Left cardiac atrium (tissue), 4 donors: ENCODE measurements around the gene ADAMTS4. TPM values are rescaled to one million over a fixed set of nuclear protein-coding genes. Genes with fewer than 3 reads are reported as not detected.

Source experiments
- ATAC-seq, 2 donors: fragments of 200-7000 bp; cut with Tn5 transposase; one replicate each; pipeline ENCODE4 v1.9.1; 2020; ENCODE audit warnings: mild to moderate bottlenecking in 2 of 2, moderate library complexity in 2 of 2
- DNase-seq: peaks from one replicate; pipeline ENCODE4 v3.0.0-alpha.2; 2020
- intact Hi-C, 2 donors: fragments of 100-400 bp; cut with DNase I; formaldehyde crosslinking; loops; one replicate each; pipeline versions ENCODE4 v1.14.1 to v1.15.1; 2022 to 2023
- total RNA-seq, 2 donors: library from RNA; stranded (reverse); fragmentation: NEBNext Ultra II Directional; extraction: Animal tissue kit (Norgen Biotek cat#: 25700); gene quantifications; one replicate each; pipeline ENCODE4 v1.2.1, GENCODE V29; 2021
- donor health status: DM: no; HTN: yes; CAD: no.
- donor health status: DM: no; HTN: yes; CAD: no; lungs with severe emphysema.
- donor health status: DM: yes; HTN: yes; CAD: no.
- donor health status: Dilated cardiomyopathy.

Gene ADAMTS4
- total RNA-seq, 2 donors from 2014 or later: 16.5 to 117 TPM

DNA sequence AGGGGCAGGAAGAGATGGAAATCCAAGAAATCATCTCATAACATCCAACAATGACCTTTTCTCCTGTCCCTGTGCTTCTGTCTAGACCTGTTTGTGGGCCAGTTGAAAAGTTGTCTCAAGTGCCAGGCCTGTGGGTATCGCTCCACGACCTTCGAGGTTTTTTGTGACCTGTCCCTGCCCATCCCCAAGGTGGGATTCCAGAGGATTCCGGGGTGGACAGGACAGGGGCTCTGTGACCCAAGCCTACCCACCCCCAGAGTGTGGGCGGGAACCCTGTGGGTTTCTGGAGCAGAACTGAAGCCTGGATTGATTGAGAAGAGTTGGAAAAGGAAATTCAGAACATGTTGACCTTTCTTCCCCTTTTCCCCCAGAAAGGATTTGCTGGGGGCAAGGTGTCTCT is 35.1 kb downstream of the ADAMTS4 start:
- intact Hi-C loops: no loop called here
- DNase-seq: peak; percentile 14
- no peak for ATAC-seq

DNA sequence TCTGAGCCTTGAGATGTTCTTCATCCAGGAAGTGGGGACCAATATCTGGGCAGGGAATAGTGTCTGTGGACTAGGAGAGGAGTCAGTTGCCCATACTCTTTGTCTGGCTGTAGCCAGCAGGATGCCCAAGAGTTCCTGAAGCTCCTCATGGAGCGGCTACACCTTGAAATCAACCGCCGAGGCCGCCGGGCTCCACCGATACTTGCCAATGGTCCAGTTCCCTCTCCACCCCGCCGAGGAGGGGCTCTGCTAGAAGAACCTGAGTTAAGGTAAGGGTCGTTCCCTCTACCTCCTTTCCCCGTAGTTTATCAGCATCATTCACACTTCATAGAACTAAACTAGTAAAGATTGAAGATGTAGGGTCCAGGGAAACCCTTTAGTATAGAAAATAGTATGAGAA is 36.0 kb downstream of the ADAMTS4 start:
- DNase-seq (peak; percentile 8), ATAC-seq (no peak)
- intact Hi-C loops: no loop called here

DNA sequence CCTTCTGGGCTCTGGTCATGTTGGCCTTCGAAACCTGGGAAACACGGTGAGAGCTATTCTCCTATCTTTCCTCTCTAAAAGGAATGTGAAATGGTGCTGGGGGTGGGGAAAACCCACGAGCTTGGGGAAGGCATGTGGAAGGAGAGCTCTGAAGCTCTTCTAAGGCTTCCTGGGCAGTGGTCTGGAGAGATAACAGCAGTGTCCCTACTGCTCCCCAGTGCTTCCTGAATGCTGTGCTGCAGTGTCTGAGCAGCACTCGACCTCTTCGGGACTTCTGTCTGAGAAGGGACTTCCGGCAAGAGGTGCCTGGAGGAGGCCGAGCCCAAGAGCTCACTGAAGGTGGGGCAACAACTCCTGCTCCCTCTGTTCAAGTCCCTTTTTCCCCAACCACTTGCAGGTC is 36.8 kb downstream of the ADAMTS4 start:
- ATAC-seq (no peak), DNase-seq (peak; percentile 17)
- intact Hi-C loops: no loop called here

DNA sequence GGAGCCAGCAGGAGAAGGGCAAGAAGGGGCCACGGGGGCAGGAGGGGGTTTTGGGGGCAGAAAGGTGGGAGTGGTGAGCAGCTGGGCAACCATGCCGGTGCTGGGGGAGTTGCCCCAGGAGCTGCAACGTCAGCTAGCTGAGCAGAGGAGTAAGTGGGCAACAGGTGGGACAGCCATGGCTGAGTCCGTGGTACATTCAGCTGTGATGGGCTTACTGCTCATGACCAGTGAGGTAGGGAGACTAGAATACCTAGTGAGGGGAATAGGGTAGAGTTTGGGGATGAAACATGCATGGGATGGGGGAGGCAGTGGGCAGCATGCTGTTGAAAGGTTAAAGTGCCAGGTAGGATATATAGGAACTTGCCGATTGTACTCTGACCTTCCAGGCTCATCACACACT is 37.2 kb downstream of the ADAMTS4 start:
- intact Hi-C loops: no loop called here
- ATAC-seq: no peak

DNA sequence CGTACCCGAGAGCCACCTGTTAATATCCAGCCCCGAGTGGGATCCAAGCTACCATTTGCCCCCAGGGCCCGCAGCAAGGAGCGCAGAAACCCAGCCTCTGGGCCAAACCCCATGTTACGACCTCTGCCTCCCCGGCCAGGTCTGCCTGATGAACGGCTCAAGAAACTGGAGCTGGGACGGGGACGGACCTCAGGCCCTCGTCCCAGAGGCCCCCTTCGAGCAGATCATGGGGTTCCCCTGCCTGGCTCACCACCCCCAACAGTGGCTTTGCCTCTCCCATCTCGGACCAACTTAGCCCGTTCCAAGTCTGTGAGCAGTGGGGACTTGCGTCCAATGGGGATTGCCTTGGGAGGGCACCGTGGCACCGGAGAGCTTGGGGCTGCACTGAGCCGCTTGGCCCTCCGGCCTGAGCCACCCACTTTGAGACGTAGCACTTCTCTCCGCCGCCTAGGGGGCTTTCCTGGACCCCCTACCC is 38.1 kb downstream of the ADAMTS4 start:
- DNase-seq (peak; percentile 21), ATAC-seq (no peak)
- intact Hi-C loops: no loop called here

More for the DNA sequence above, 37.2 kb downstream of the ADAMTS4 start:
- peak; percentile 12 for DNase-seq

DNA sequence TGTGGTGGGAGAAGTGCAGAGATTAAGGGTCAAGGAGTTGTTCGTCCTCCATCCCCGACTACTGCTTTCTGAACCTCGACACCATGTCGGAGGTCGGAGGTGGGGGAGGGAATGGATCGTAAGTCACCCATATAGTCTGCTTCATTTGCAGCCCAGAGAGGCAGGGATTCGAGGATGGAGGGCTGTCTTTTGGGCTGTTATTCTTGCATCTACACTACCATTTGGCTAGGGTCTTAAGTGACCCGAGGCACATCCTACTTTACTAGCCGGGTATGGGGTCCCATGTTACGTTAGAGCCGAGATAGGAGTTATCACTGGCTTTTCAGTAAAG is 39.0 kb downstream of the ADAMTS4 start:
- peak; percentile 13 for DNase-seq
- intact Hi-C loops: no loop called here
- no peak for ATAC-seq

DNA sequence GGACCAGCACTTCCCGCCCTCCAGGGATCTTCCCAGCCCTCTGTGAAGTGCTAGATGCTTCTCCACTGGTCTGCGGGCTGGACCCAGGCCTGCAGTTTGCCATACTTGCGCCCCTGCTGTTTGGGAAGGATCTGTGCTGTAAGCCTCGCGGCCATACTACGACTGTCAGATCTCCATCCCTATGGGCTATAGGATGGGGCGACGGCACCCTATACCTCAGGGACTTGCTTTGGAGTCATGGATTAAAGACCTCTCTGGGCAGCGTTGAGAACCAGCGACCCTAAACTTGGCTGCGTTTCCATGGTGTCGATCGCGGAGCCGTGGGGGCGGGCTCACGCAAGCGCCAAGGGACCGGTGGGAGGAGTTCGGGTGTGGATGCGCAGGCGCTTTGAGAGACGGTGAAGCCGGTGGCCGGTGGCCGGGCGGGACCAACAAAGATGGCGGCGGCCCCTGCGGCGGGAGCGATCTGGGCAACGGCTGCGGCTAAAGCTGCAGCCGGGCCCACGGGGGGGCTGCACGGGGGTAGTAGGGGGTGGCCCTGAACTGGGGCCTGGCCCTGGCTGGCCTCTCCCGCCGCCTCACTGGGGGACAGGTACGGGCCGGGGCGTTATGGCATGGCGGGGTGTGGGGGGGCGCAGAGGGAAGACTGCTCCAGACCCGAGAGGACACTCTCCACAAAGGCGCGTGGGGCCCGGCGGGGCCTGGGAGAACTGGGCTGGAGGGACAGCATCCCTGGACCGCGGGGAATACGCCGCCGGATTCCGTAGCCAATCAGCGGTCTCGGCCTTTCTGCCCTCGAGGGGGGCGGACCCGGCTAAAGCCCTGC is 39.6 kb downstream of the ADAMTS4 start, which contains the start of gene USP21:
USP21 (plus strand) TSS at position 414 of the 826 bp plus-strand sequence. CDS start 1,141 bp downstream, outside the sequence.
- ATAC-seq (peak; percentile 96), DNase-seq (peak; percentile 95)
- intact Hi-C loops: no loop called here

DNA sequence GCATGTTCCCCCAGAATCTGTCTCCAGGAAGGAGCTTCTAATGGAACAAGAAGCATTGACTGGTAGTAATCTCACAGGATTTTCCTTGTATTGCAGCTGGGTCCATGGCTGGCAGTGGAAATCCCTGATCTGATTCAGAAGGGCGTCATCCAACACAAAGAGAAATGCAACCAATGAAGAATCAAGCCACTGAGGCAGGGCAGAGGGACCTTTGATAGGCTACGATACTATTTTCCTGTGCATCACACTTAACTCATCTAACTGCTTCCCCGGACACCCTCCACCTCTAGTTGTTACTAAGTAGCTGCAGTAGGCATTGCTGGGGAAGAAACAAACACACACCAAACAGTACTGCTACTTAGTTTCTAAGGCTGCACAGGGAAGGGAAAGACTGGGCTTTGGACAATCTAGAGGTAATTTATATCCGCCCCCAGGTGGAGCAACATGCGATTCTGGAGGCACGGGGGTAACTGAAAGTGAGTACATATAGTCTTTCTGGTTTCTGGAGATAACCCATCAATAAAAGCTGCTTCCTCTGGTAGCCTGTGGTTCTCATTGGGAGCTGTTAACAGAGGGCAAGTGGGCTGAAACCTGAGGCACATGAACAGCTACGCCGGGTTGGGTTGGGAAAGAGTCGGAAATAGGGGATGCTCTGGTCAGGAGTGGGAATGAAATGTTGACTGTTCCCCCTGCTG is 40.4 kb downstream of the ADAMTS4 start:
- ATAC-seq: no peak
- intact Hi-C loops: no loop called here
- DNase-seq: peak; percentile 5

DNA sequence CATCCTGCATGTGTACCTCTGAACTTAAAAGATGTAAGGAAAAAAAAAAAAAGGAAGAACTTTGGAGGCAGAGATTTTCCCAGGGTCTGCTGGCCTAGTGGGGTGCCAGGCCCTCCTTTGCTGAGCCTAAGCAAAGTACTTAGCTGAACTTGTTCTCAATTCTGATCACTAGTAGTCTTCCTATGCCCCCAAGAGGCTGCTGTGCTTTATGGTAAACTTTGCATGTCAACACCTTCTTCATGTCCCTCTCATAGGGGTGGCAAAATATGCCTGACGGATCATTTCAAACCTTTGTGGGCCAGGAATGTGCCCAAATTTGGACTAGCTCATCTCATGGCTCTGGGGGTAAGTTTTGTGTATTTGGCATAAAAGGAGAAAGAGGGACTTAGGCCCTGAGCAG is 41.0 kb downstream of the ADAMTS4 start:
- intact Hi-C loops: no loop called here
- DNase-seq (no peak), ATAC-seq (no peak)

DNA sequence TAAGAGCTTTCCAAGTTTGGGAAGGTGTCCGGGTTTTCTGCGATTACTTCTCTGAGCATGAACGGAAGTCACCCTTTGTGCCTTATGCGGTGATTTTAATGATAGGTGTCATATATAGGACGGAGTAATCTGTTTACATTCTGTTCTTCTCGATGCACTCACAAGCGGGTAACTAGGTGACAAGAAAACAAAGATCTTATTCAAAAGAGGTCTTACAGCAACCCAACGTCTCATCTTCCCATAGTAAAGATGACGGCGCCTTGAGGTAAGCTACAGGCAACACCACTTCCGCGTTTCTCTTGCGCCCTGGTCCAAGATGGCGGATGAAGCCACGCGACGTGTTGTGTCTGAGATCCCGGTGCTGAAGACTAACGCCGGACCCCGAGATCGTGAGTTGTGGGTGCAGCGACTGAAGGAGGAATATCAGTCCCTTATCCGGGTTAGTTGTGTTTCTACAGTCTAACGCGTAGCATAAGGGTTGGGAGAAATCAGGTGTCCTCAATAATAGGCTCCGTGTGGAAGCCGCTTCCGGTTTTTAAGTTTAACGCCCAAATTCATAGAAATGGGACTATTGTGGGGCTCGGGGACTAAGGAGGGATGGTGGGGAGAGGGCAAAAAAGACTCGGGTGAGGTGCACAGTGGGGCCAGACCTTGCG is 45.0 kb downstream of the ADAMTS4 start, which contains the start of gene UFC1:
UFC1 (plus strand) TSS at position 297 of the 656 bp plus-strand sequence; CDS start at position 317, 20 bp downstream.
- DNase-seq: peak; percentile 86
- intact Hi-C loops: no loop called here

DNA sequence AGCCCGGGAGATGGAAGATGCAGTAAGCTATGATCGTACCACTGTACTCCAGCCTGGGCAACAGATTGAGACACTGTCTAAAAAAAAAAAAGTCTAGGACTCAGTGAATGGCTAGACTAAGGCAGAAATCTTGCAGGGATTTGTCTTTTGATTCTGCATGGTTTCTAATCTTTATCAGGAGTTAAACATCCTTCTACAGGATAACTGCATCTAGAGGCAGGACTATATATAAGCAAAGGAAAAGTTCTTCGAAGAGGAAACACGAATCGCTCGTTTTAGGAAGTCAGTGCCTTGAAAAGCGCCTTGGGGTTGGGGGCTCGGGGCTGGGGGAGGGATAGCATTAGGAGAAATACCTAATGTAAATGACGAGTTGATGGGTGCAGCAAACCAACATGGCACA is 45.7 kb downstream of the ADAMTS4 start:
- no peak for ATAC-seq
- no peak for DNase-seq
- intact Hi-C loops: no loop called here

More for the DNA sequence above, 45.0 kb downstream of the ADAMTS4 start, which contains the start of gene UFC1:
- peak; percentile 93 to 96 for ATAC-seq

DNA sequence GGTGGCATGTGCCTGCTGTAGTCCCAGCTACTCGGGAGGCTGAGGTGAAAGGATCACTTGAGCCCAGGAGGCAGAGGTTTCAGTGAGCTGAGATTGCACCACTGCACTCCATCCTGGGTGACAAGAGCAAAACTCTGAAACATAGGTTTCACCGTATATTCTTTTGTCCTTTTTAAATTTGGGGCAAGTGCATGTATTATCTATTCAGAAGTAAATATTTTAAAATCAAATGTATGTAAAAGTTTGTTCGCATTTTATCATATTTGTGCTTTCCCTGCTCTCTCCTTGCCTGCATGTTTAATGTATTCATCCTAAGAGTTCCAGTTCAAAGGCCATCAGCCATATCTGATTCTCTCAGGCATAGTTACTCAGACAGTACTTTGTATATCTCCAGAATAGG is 53.0 kb downstream of the ADAMTS4 start:
- intact Hi-C loops: no loop called here
- ATAC-seq: no peak

DNA sequence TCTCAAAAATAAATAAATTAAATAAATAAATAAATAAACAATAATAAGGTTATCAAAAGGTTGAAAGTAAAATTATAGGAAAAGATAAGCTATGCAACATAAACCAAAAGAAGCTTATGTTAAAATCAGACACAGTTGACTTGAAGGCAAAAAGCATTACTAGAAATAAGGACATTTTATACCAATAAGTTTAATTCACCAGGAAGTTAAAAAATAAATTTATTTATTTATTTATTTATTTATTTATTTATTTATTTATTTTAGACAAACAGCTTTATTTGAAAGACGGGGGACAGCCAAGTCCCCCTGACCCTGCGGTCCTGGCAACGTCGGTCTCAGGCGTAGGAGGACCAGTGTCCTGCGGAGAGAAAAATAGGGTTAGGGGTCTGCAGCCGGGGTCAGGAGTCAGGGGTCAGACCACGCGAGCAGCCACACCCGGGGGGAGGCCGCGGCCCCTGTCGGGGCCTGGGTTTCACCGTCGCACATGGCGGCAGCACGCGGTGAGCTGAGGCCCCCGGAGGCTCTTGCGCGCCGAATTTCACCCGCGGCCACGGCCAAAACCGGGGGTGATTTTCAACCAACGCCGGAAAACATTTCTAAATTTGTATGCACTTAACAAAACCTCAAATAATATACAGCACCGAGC is 58.0 kb downstream of the ADAMTS4 start:
- no peak for ATAC-seq
- intact Hi-C loops: no loop called here

More for the DNA sequence above, 53.0 kb downstream of the ADAMTS4 start:
- no peak for DNase-seq

DNA sequence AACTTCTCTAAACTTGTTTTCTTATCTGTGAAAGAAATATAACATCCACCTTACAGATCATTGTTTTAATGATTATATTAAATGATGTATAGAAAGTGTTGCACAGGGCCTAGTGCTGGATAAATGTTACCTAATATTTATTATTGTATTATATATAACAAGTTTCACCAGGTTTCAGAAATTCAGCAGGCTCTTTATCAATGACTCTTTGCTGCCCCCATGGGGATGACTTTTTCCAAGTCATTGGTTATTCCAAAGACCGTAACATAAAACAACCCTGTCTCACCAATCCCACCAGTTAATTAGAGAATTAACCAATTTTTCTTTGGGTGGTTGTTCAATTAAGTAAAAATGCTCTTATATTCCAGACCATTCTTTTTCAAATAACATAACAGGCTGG is 59.1 kb downstream of the ADAMTS4 start:
- DNase-seq: no peak
- peak in 1 of 2 donors; percentile 24 for ATAC-seq
- intact Hi-C loops: loop anchor here in 1 of 2 donors (10.0 kb wide), 1 partner anchor 95 kb away; the partner anchor contains the start of gene USF1

More for the DNA sequence above, 58.0 kb downstream of the ADAMTS4 start:
- no peak for DNase-seq

DNA sequence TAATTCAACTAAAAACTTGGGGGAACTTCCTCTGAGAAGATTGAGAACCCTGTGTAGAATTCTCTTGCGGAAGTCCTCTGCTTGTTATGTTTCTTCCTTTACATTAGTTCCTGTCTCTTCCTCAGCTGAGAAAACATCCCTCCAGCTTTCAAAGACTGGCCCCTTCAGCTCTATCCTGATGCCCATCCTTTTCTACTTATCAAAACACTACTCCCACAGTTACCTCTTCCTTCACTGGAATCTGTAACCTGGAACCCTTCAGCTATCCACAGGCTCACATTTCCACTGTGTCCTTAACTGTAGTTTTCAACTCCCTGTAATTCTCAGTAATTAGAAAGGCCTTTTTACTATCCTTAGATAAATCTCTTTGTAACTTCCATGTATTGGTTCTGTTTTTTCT is 60.4 kb downstream of the ADAMTS4 start:
- ATAC-seq: no peak
- no peak for DNase-seq
- intact Hi-C loops: loop anchor here in 1 of 2 donors (10.0 kb wide), 1 partner anchor 94 kb away; the partner anchor contains the start of gene USF1

DNA sequence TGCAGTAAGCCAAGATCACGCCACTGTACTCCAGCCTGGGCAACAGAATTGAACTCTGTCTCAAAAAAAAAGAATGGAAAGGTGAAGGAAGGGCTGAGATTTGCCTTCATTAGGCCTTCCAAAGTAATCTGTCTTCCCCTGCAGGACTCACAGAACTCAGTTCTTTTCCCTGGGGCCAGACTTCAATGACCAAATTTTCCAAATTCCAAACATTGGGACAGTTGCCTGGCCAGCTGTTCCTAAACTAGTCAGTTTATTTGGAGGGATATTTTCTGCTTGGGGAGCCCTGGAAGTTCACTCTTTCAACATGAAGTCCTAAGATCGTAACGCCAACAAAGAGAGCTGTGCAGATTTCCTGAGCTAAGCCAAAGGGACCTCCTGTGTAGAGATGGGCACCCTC is 61.0 kb downstream of the ADAMTS4 start:
- DNase-seq (no peak), ATAC-seq (no peak)
- intact Hi-C loops: loop anchor here in 1 of 2 donors (10.0 kb wide), 1 partner anchor 93 kb away; the partner anchor contains the start of gene USF1
